Activated CD8-positive, alpha-beta memory T cell treated with anti-CD3 and anti-CD28 coated beads for 1 hour (primary cell): ENCODE results near the gene RAB11FIP5.
"Not testable (repeated sequence)": the region's sequence is repeated elsewhere in the genome, so short reads cannot be mapped to it uniquely, and the experiment has no call there.

ENCODE experiments used
- DNase-seq, 2 donors: peaks; one replicate each; pipeline ENCODE4 v3.0.0-alpha.2; 2020; ENCODE audit warnings: low read depth in 1 of 2; ENCODE audit errors: extremely low read depth in 1 of 2

Gene RAB11FIP5

DNA sequence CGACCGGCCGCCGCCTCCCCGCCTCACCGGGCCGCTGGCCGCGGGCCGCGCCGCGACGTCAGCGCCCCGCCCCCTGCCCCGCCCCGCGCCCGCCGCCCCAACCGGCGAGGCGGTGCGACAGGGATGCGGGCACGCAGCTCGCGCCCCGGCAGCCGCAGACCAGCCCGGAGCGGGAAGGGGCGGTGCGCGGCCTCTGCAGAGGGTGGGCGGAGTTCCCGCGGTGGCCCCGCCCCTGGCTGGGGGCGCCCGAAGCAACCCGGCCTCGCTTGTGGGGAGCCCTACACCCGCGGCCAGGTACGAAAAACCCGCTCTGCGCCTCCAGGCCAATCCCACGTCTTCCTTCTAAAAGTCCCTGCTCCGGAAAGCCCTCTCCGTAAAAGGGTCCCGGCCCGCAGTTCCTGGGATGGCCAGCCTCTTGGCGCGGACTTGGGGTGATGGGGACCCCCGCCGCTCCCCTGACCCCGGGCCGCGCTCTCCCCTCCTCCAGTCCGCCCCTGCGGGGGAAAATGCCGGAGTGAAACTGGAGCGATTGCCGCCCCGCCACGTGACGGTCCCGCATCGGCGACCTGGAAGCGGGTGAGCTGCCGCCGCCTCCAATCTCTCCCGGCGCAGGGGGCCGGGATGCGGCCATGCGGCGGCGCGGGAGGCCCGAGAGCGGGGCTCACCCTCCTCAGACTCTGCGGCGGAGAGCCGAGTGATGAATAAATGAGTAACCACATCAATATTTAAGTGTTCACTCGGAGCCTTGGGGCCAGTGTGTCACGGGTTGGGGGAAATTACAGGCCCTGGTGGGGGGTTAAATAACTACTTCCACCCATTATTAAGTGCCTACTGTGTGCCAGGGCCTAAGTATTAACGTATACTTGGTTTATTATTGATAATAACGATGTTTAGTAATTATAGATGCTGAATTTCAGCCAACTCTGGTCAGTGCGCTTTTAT lies at the start of gene RAB11FIP5:
RAB11FIP5 (minus strand) TSS at position 36 of the 942 bp plus-strand sequence. CDS start 171 bp downstream, outside the sequence.
- peak; percentile 34 to 63 for DNase-seq

- no peak for DNase-seq
Observed at GRCh38 chr2:73156539-73157124, 43.9 kb upstream of the RAB11FIP5 start.

- DNase-seq = no peak
Observed at GRCh38 chr2:73142937-73143336, 30.2 kb upstream of the RAB11FIP5 start.

- no peak for DNase-seq
Observed at GRCh38 chr2:73141896-73142295, 29.1 kb upstream of the RAB11FIP5 start.

GRCh38 chr2:73135236-73135635 lies 22.5 kb upstream of the RAB11FIP5 start:
- no peak for DNase-seq

- DNase-seq = no peak
Observed at GRCh38 chr2:73134471-73134870, 21.7 kb upstream of the RAB11FIP5 start.

DNA sequence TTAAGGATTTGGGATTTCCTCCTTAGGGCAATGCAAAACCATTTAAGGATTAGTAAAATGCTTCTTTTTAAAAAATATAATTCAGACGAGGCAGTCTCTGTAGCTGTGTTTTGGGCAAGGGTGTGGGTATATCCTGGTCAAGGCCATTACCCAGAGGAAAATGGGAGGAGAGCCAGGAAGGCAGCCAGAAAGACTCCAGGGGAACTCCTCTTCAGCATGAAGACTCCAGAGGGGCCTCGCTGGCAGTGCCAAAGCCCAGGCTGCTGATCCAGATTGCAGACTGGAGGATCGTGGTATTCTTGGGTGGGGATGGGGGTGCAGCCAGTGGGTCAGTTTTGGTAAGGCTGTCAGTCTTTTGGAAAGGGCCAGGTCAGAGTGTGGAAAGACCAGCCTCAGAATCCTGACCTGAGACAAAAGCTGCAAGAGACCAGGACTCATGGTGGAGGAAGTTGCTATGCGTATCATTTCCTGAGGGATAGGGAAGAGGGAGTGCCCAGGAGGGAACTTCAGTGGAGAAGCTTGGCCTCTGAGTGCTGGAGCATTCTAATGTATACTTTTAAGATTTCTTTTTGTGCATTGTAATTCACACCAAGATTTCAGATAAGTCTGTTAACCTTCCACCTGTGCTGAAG lies 20.9 kb upstream of the RAB11FIP5 start:
- DNase-seq = no peak

- no peak for DNase-seq
Observed at GRCh38 chr2:73131807-73132206, 19.1 kb upstream of the RAB11FIP5 start.

DNA sequence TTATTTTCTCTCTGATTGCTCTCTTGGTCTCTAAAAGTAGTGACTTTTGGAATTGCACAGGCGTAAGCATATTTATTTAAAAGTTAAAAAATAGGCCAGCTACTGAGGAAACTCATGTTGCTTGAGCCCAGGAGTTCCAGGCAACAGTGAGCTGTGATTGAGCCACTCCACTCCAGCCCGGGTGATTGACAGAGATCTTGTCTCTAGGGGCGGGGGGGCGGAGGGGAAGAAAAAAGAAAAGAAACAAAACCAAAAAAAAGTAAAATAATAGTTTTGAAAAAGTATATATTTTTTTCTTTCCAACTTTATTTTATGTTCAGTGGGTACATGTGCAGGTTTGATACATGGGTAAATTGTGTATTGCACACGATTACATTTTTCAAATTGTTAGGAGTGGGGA lies 18.0 kb upstream of the RAB11FIP5 start:
- DNase-seq = no peak

DNA sequence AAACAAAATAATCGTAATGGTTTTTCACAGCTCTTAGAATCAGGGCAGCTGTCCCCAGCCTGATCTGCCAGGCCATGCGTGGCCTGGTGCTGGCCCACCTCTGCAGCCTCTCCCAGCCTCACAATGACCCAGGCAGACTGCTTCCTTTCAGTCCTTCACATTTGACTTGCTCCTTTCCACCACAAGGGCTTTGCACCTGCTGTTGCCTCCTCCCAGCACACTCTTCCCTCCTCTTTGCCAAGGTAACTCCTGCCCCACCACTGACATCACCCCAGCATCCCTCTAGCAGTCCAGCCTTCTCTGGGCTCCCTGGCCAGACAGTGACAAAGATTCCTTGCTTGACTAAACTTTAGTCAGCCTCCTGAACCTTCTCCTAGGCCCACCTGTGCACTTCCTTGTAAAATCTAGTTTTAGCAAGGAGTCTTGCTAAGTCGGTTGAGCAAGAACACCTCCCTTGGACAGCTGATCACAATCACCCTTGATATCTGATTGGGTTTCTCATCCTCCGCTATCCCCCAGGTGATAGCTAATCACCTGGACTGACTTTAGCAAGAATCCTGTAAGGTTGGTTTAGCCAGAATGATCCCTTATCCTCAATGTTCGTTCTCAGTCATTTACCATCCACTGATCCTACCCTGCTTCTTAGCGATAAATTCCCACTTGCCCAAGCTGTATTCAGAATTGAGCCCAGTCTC lies 16.2 kb upstream of the RAB11FIP5 start:
- no peak for DNase-seq

GRCh38 chr2:73122536-73122935 lies 9.8 kb upstream of the RAB11FIP5 start:
- DNase-seq = no peak

GRCh38 chr2:73119611-73120239 lies 7.0 kb upstream of the RAB11FIP5 start:
- DNase-seq = not testable (repeated sequence)

DNA sequence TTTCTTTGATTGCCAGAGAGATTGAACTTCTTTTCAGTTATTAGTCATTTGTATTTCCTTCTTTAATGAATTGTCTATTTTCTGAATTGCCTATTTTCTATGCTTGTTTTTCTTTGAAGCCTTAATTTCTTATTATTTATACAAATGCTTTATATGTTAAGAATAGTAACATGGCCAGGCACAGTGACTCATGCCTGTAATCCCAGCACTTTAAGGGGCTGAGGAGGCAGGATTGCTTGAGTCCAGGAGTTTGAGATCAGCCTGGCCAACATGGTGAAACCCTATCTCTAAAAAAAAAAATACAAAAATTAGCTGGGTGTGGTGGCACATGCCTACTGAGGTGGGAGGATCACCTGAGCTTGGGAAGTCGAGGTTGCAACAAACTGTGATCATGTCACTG lies 4.7 kb upstream of the RAB11FIP5 start:
- no peak for DNase-seq

- DNase-seq = no peak
Observed at GRCh38 chr2:73116182-73116960, 3.6 kb upstream of the RAB11FIP5 start.

DNA sequence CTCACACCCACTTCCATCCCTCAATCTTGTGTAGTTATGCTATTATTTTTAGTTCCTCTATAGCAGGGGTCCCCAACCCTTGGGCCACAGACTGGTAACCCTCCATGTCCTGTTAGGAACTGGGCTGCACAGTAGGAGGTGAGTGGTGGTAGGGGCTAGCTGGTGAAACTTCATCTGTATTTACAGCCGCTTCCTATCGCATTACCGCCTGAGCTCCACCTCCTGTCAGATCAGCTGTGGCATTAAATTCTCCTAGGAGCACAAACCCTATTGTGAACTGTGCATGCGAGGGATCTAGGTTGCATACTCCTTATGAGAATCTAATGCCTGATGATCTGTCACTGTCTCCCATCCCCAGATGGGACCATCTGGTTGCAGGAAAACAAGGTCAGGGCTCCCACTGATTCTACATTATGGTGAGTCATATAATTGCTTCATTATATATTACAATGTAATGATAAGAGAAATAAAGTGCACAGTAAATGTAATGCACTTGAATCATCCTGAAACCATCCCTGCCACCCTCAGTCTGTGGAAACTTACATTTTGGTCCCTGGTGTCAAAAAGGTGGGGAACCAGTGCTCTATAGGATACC lies 1.6 kb upstream of the RAB11FIP5 start:
- DNase-seq = no peak

DNA sequence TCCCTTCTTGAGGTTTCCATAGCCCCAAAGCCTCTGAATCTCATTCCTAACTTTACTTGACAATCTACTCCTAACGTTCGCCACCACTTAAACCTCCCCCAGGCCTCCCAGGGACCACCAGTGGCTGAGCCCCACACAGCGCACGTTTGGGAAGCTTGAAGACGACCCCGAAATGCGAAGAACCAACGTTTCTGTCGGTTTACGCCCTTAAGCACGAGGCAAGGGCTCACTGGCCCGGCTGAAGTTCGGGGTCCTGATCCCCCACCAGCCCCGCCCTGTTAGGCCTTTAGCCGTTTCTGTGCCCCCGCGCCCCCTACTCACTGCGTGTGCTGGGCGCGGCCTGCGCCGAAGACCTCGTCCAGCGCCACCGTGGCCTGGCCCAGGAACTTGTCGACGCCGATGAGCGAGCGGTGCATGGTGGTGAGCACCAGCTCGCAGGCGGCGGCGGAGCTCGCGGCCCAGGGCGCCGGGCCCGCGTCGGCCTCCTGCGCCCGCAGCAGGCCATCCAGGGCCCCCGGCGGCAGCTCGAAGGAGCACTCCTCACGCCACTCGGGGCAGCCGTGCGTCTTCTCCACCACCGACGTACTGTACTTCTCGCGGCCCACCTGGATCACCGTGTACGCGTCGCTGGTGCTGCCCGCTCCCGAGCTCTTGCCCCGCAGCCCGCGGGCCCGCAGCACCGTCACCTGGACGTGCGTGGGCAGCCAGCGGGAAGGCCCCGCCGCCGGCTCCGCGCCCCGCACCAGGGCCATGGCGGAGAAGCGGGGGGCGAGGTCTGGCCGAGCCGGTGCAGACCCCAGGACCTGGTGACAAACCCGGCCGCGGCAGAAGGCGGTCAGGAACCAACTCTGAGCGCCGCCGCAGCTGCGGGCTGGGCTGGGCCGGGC lies 479 bp downstream of the RAB11FIP5 start:
- DNase-seq = peak in 1 of 2 donors; percentile 13

- DNase-seq = no peak
Observed at GRCh38 chr2:73111073-73112025, 1.4 kb downstream of the RAB11FIP5 start.
